Mesendoderm (in vitro differentiated cells): Measurements from ENCODE around the gene ETV4.

Source experiments
- DNase-seq: peaks from one replicate; pipeline ENCODE4 v3.0.0; 2013
- H2AK5ac ChIP-seq: 2 replicates; pipeline ENCODE4 v1.6.1; 2013; ENCODE audit warnings: low read length, inconsistent platforms
- H2BK120ac ChIP-seq: 2 replicates; pipeline ENCODE4 v1.6.1; 2013; ENCODE audit warnings: low read depth, mild to moderate bottlenecking, low read length, moderate library complexity, mixed read lengths
- H2BK15ac ChIP-seq: replicated peaks from 2 replicates; pipeline ENCODE4 v1.6.1; 2013; ENCODE audit warnings: low read depth, mild to moderate bottlenecking, moderate library complexity
- H2BK5ac ChIP-seq: 2 replicates; pipeline ENCODE4 v1.6.1; 2013; ENCODE audit warnings: low read length, inconsistent platforms
- H3K18ac ChIP-seq: 2 replicates; pipeline ENCODE4 v1.6.1; 2013; ENCODE audit warnings: mild to moderate bottlenecking, low read length, mixed read lengths
- H3K23ac ChIP-seq: one replicate; pipeline ENCODE4 v1.6.1; 2013; ENCODE audit warnings: low read length
- H3K27ac ChIP-seq: 2 replicates; pipeline ENCODE4 v1.5.1; 2013; ENCODE audit warnings: low read depth, mild to moderate bottlenecking, inconsistent platforms, low read length, moderate library complexity
- H3K27me3 ChIP-seq: 2 replicates; pipeline ENCODE4 v1.6.1; 2013; ENCODE audit warnings: low read length, control low read depth, mild to moderate bottlenecking, inconsistent platforms; ENCODE audit not compliant: insufficient read depth, poor library complexity
- H3K36me3 ChIP-seq: 2 replicates; pipeline ENCODE4 v1.6.1; 2013; ENCODE audit warnings: low read length, inconsistent platforms; ENCODE audit not compliant: control insufficient read depth, insufficient read depth
- H3K4ac ChIP-seq: one replicate; pipeline ENCODE4 v1.6.1; 2013; ENCODE audit warnings: low read depth, mild to moderate bottlenecking, low read length, moderate library complexity
- H3K4me1 ChIP-seq: 2 replicates; pipeline ENCODE4 v1.6.1; 2013; ENCODE audit warnings: low read depth, low read length, inconsistent platforms; ENCODE audit not compliant: control insufficient read depth
- H3K4me2 ChIP-seq: 2 replicates; pipeline ENCODE4 v1.6.1; 2013; ENCODE audit warnings: low read length
- H3K4me3 ChIP-seq: 2 replicates; pipeline ENCODE4 v1.5.1; 2013; ENCODE audit warnings: mild to moderate bottlenecking, low read length
- H3K56ac ChIP-seq: one replicate; pipeline ENCODE4 v1.6.1; 2013; ENCODE audit warnings: low read length
- H3K79me1 ChIP-seq: 2 replicates; pipeline ENCODE4 v1.6.1; 2013; ENCODE audit warnings: low read length, inconsistent platforms
- H3K79me2 ChIP-seq: 2 replicates; pipeline ENCODE4 v1.6.1; 2013; ENCODE audit warnings: mild to moderate bottlenecking, low read length; ENCODE audit not compliant: control insufficient read depth, insufficient read depth
- H3K9ac ChIP-seq: 2 replicates; pipeline ENCODE4 v1.6.1; 2013; ENCODE audit warnings: low read length, inconsistent platforms
- H4K5ac ChIP-seq: one replicate; pipeline ENCODE4 v1.6.1; 2013; ENCODE audit warnings: low read length
- H4K8ac ChIP-seq: one replicate; pipeline ENCODE4 v1.6.1; 2013; ENCODE audit warnings: low read depth, mild to moderate bottlenecking, control low read depth, low read length, moderate library complexity
- WGBS: extraction: QIAGEN DNeasy Blood & Tissue Kit; methylation state at CpG from one replicate; pipeline ENCODE4 v1.1.7; 2013; ENCODE audit warnings: low lambda C conversion rate, missing lambda C conversion rate; ENCODE audit not compliant: insufficient coverage; ENCODE audit errors: extremely low coverage; 5-methylcytosine and 5-hydroxymethylcytosine counted together

The ETV4 gene

GRCh38 chr17:43543771-43544575 lies 2.2 kb downstream of the ETV4 start:
- Histone ChIP-seq H2BK120ac (no peak overlapping the region), H3K4me3 (peak overlapping the region; percentile 78), H4K8ac (no peak overlapping the region), H3K56ac (peak overlapping the region; percentile 97), H3K36me3 (peaks cover 2% of the 10 kb centered on the region), H4K5ac (no peak overlapping the region), H3K4ac (peak overlapping the region; percentile 64), H3K23ac (no peak overlapping the region), H3K9ac (peak overlapping the region; percentile 98), H2AK5ac (no peak overlapping the region), H3K79me2 (peaks cover 54% of the 10 kb centered on the region), H2BK15ac (no peak overlapping the region), H2BK5ac (no peak overlapping the region), H3K18ac (no peak overlapping the region), H3K27me3 (no peaks in the 10 kb centered on the region), H3K4me1 (peaks cover 20% of the 10 kb centered on the region), H3K79me1 (peaks cover 25% of the 10 kb centered on the region), H3K4me2 (peak overlapping the region; percentile 73), H3K27ac (peak overlapping the region; percentile 93)
- WGBS, result no CpG with 5 or more reads among the region's 7 CpGs
- no peak for DNase-seq

GRCh38 chr17:43543300-43543699 lies 2.8 kb downstream of the ETV4 start:
- H3K36me3 ChIP-seq, result peaks cover 2% of the 10 kb centered on the region
- H2BK5ac ChIP-seq, result no peak overlapping the region
- peak overlapping the region; percentile 20 for H3K4me2 ChIP-seq
- peaks cover 25% of the 10 kb centered on the region for H3K79me1 ChIP-seq
- H3K4ac ChIP-seq, result no peak overlapping the region
- no peaks in the 10 kb centered on the region for H3K27me3 ChIP-seq
- H3K18ac ChIP-seq, result no peak overlapping the region
- H3K23ac ChIP-seq, result no peak overlapping the region
- peak overlapping the region; percentile 30 for H3K9ac ChIP-seq
- no peak overlapping the region for H3K27ac ChIP-seq
- H2BK120ac ChIP-seq, result no peak overlapping the region
- H2BK15ac ChIP-seq, result no peak overlapping the region
- peaks cover 56% of the 10 kb centered on the region for H3K79me2 ChIP-seq
- H4K8ac ChIP-seq, result no peak overlapping the region
- DNase-seq, result no peak
- no peak overlapping the region for H2AK5ac ChIP-seq
- H3K56ac ChIP-seq, result peak overlapping the region; percentile 26
- no peak overlapping the region for H4K5ac ChIP-seq
- H3K4me3 ChIP-seq, result no peak overlapping the region
- no CpG with 5 or more reads among the region's 4 CpGs for WGBS
- H3K4me1 ChIP-seq, result peaks cover 20% of the 10 kb centered on the region

GRCh38 chr17:43542859-43543258 lies 3.3 kb downstream of the ETV4 start:
- no peak overlapping the region for H2AK5ac ChIP-seq
- H3K79me1 ChIP-seq, result peaks cover 25% of the 10 kb centered on the region
- H4K8ac ChIP-seq, result no peak overlapping the region
- no peak overlapping the region for H3K4ac ChIP-seq
- no peak overlapping the region for H2BK5ac ChIP-seq
- DNase-seq, result no peak
- peaks cover 2% of the 10 kb centered on the region for H3K36me3 ChIP-seq
- H2BK120ac ChIP-seq, result no peak overlapping the region
- no peak overlapping the region for H3K23ac ChIP-seq
- H3K4me2 ChIP-seq, result no peak overlapping the region
- no peak overlapping the region for H3K4me3 ChIP-seq
- no peaks in the 10 kb centered on the region for H3K27me3 ChIP-seq
- H3K4me1 ChIP-seq, result peaks cover 20% of the 10 kb centered on the region
- H3K18ac ChIP-seq, result peak overlapping the region; percentile 16
- no peak overlapping the region for H3K27ac ChIP-seq
- WGBS, result no CpG with 5 or more reads among the region's 8 CpGs
- H3K79me2 ChIP-seq, result peaks cover 57% of the 10 kb centered on the region
- no peak overlapping the region for H4K5ac ChIP-seq
- peak overlapping the region; percentile 30 for H3K9ac ChIP-seq
- H2BK15ac ChIP-seq, result no peak overlapping the region
- peak overlapping the region; percentile 44 for H3K56ac ChIP-seq

- no peaks in the 10 kb centered on the region for H3K27me3 ChIP-seq
- peak overlapping the region; percentile 30 for H3K9ac ChIP-seq
- no peak overlapping the region for H2BK5ac ChIP-seq
- no CpG with 5 or more reads among the region's 11 CpGs for WGBS
- no peak overlapping the region for H3K4ac ChIP-seq
- H4K5ac ChIP-seq, result no peak overlapping the region
- H3K4me2 ChIP-seq, result no peak overlapping the region
- peak; percentile 86 for DNase-seq
- peak overlapping the region; percentile 73 for H3K56ac ChIP-seq
- no peak overlapping the region for H2BK15ac ChIP-seq
- H3K23ac ChIP-seq, result no peak overlapping the region
- H3K36me3 ChIP-seq, result peaks cover 2% of the 10 kb centered on the region
- H2BK120ac ChIP-seq, result no peak overlapping the region
- H3K18ac ChIP-seq, result no peak overlapping the region
- H4K8ac ChIP-seq, result no peak overlapping the region
- peaks cover 57% of the 10 kb centered on the region for H3K79me2 ChIP-seq
- H3K79me1 ChIP-seq, result peaks cover 25% of the 10 kb centered on the region
- H3K4me3 ChIP-seq, result no peak overlapping the region
- peak overlapping the region; percentile 43 for H2AK5ac ChIP-seq
- H3K27ac ChIP-seq, result no peak overlapping the region
- peaks cover 21% of the 10 kb centered on the region for H3K4me1 ChIP-seq
These were observed 5.1 kb downstream of the ETV4 start for GRCh38 chr17:43540821-43541674.

- H4K8ac ChIP-seq, result no peak overlapping the region
- no peak overlapping the region for H2BK120ac ChIP-seq
- no peaks in the 10 kb centered on the region for H3K27me3 ChIP-seq
- H3K79me1 ChIP-seq, result peaks cover 12% of the 10 kb centered on the region
- peak overlapping the region; percentile 1 for H3K27ac ChIP-seq
- H3K18ac ChIP-seq, result peak overlapping the region; percentile 55
- no peak overlapping the region for H2AK5ac ChIP-seq
- H3K56ac ChIP-seq, result no peak overlapping the region
- H3K36me3 ChIP-seq, result no peaks in the 10 kb centered on the region
- WGBS, result 100% methylated on average over 1 of the region's 6 CpGs
- H3K4me3 ChIP-seq, result no peak overlapping the region
- no peak overlapping the region for H3K4me2 ChIP-seq
- no peak overlapping the region for H2BK15ac ChIP-seq
- H3K9ac ChIP-seq, result no peak overlapping the region
- no peak overlapping the region for H3K23ac ChIP-seq
- no peak overlapping the region for H4K5ac ChIP-seq
- H3K4ac ChIP-seq, result no peak overlapping the region
- peak; percentile 82 for DNase-seq
- peaks cover 10% of the 10 kb centered on the region for H3K4me1 ChIP-seq
- no peak overlapping the region for H2BK5ac ChIP-seq
- peaks cover 22% of the 10 kb centered on the region for H3K79me2 ChIP-seq
These were observed 9.7 kb downstream of the ETV4 start for GRCh38 chr17:43536236-43536992.
